GM13976 (cell line): Measurements from ENCODE around the gene ORAI1.
"Not testable (repeated sequence)": the region's sequence is repeated elsewhere in the genome, so short reads cannot be mapped to it uniquely, and the experiment has no call there.

Experiments used
- DNase-seq: peaks from one replicate; pipeline ENCODE4 v3.0.0; 2012; ENCODE audit warnings: low spot score
- CTCF ChIP-seq: IDR thresholded peaks from 2 replicates; pipeline ENCODE4 v1.5.1; 2012; ENCODE audit warnings: borderline replicate concordance, mild to moderate bottlenecking; ENCODE audit not compliant: insufficient read depth; ENCODE audit errors: extremely low read depth, missing control alignments, control extremely low read depth
- in situ Hi-C: fragments of 300-500 bp; cut with MboI; formaldehyde crosslinking; loops from one replicate; pipeline ENCODE4 v1.12.0; 2022; ENCODE audit warnings: low sequenced_read_pairs, mixed read lengths, inconsistent platforms; ENCODE audit not compliant: unreplicated experiment

ORAI1 gene

GRCh38 chr12:121579981-121580868 is 46.1 kb upstream of the ORAI1 start:
- no peak for TF ChIP-seq CTCF
- DNase-seq, result peak; percentile 79
- in situ Hi-C loops, result no loop called here

- no peak for DNase-seq
- in situ Hi-C loops, result no loop called here
These were observed 45.2 kb upstream of the ORAI1 start, which contains the start of gene KDM2B for GRCh38 chr12:121580959-121581685. Gene KDM2B, minus strand, starts transcription at chr12:121581023. Its CDS starts 112 bp downstream, at chr12:121580911.

GRCh38 chr12:121581686-121582429 is 44.5 kb upstream of the ORAI1 start:
- in situ Hi-C loops, result no loop called here
- no peak for TF ChIP-seq CTCF
- DNase-seq, result no peak

More at GRCh38 chr12:121580959-121581685, 45.2 kb upstream of the ORAI1 start, which contains the start of gene KDM2B:
- TF ChIP-seq CTCF, result no peak

GRCh38 chr12:121582583-121583333 is 43.6 kb upstream of the ORAI1 start:
- in situ Hi-C loops, result no loop called here
- TF ChIP-seq CTCF, result no peak
- DNase-seq, result no peak

- in situ Hi-C loops, DNase-seq: not testable (repeated sequence)
These were observed 43.0 kb upstream of the ORAI1 start for GRCh38 chr12:121583334-121583661.

GRCh38 chr12:121584885-121585284 is 41.4 kb upstream of the ORAI1 start:
- DNase-seq, in situ Hi-C loops: not testable (repeated sequence)
